ENCODE data around the gene ERGIC2.
"Not testable (repeated sequence)": the region's sequence is repeated elsewhere in the genome, so short reads cannot be mapped to it uniquely, and the experiment has no call there.

ERGIC2 gene

GRCh38 chr12:29291226-29291625, 89.7 kb downstream of the ERGIC2 start:
- no peak for DNase-seq

- DNase-seq: not testable (repeated sequence)
These were observed 90.5 kb downstream of the ERGIC2 start for GRCh38 chr12:29290475-29290874.

DNA sequence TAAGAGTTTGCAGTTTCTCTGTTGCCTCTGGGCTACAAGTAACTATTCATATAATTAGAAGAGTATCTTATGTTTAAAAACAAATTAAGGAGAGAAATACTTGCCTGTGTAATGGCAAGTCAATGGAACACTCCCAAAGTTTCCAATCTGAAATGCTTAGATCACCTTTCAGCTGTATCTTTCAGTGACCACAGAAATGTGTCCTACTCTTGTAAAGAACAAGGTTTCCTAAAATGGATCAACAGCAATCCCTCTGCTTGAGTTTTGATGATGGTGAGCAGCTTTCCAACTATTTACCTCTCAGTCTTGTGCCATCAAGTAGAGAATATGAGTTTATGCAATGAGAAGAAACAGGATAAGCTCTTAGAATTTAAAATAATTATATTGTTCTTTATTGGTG, 92.9 kb downstream of the ERGIC2 start:
- DNase-seq: no peak

DNA sequence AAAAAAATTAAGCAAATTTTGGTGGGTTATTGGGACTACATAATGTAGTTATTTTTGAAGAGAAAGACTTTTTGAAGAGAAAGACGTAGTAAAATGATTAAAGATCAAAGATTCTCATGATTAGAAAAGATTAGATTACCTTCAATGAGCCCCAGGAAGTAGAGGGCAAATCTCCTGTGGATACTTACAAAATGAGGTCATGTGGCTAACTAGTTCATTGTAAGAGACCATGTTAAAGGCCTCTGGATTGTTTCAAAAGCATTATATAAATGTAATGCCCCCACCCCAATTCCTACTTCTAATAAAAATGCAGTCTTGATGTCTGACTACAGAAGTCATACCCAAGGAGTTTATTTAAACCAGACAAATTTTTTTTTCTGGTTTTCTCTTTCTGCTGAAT, 93.3 kb downstream of the ERGIC2 start:
- DNase-seq: no peak

Data from SIG-M5 (cell line).